GM12878 (cell line): ENCODE results near the gene CMC4. TPM values are rescaled to one million over a fixed set of nuclear protein-coding genes. Genes with fewer than 3 reads are reported as not detected.

Source experiments
- ATAC-seq: fragments of 200-7000 bp; cut with Tn5 transposase; 3 replicates; pipeline ENCODE4 v1.9.1; 2020; ENCODE audit warnings: mild to moderate bottlenecking, moderate library complexity
- BruUV-seq: library from RNA; stranded (reverse); fragments of 400-500 nt; replicated peaks from 2 replicates; lab custom pipeline; 2021; lab: Mats Ljungman, UMichigan
- CTCF ChIA-PET: fragments of 300-600 bp; sonication (Branson Sonifier 250); formaldehyde crosslinking; extraction: SDS; loops from one replicate; lab custom pipeline; 2021; ENCODE audit warnings: inconsistent platforms; lab: Yijun Ruan, JAX
- POLR2A ChIA-PET: fragments of 350-600 bp; formaldehyde crosslinking; extraction: SDS; loops from one replicate; lab custom pipeline; 2021; ENCODE audit warnings: inconsistent platforms; lab: Charles Lee
- RAD21 ChIA-PET: fragments of 300-600 bp; sonication (Branson Sonifier 250); formaldehyde crosslinking; loops from one replicate; lab custom pipeline; 2023; ENCODE audit warnings: antibody characterized with exemption; ENCODE audit not compliant: unreplicated experiment; lab: Charles Lee
- SMC1A ChIA-PET: fragments of 300-600 bp; sonication (Branson Sonifier 250); formaldehyde crosslinking; loops from one replicate; lab custom pipeline; 2023; ENCODE audit not compliant: unreplicated experiment, uncharacterized antibody; lab: Charles Lee
- DNase-seq: peaks from one replicate; pipeline ENCODE4 v3.0.0-alpha.2; 2011; ENCODE audit warnings: low read depth, low spot score
- FAIRE-seq: peaks from 3 replicates; lab custom pipeline; 2011; peaks lifted over from hg19 to GRCh38; lab: Jason Lieb, UNC
- H2AFZ ChIP-seq: 2 replicates; pipeline ENCODE4 v1.6.0; 2011; ENCODE audit warnings: low read depth, low read length, control low read depth; ENCODE audit not compliant: control insufficient read depth
- H3K27ac ChIP-seq: 2 replicates; pipeline ENCODE4 v1.5.1; 2011; ENCODE audit warnings: control low read depth; ENCODE audit not compliant: control insufficient read depth, insufficient read depth
- H3K27me3 ChIP-seq, 2 experiments: replicated peaks in 1 of 2; 2 replicates each; pipeline versions ENCODE4 v1.6.0 to v1.6.1; 2011; ENCODE audit warnings: low read length in 1 of 2; ENCODE audit not compliant: control insufficient read depth in 2 of 2, insufficient read depth in 2 of 2
- H3K36me3 ChIP-seq, 2 experiments: 2 replicates each; pipeline ENCODE4 v1.5.1; 2011; ENCODE audit warnings: low read length in 1 of 2; ENCODE audit not compliant: control insufficient read depth in 2 of 2, insufficient read depth in 2 of 2
- H3K4me1 ChIP-seq: 2 replicates; pipeline ENCODE4 v1.6.1; 2011; ENCODE audit warnings: mild to moderate bottlenecking, low read length, moderate library complexity, mixed read lengths; ENCODE audit not compliant: control insufficient read depth, insufficient read depth
- H3K4me2 ChIP-seq: 2 replicates; pipeline ENCODE4 v1.6.0; 2011; ENCODE audit warnings: control low read depth; ENCODE audit not compliant: control insufficient read depth, insufficient read depth
- H3K4me3 ChIP-seq: fragments of 200-600 bp; sonication (generic); 2 replicates; pipeline ENCODE4 v1.5.1; 2016
- H3K79me2 ChIP-seq: 2 replicates; pipeline ENCODE4 v1.6.0; 2011; ENCODE audit warnings: low read length; ENCODE audit not compliant: control insufficient read depth, insufficient read depth
- H3K9ac ChIP-seq: 2 replicates; pipeline ENCODE4 v1.8.0; 2011; ENCODE audit warnings: low read length, control low read depth, mixed read lengths; ENCODE audit not compliant: control insufficient read depth, insufficient read depth
- H3K9me3 ChIP-seq: replicated peaks from 3 replicates; pipeline ENCODE4 v1.5.1; 2011; ENCODE audit warnings: mild to moderate bottlenecking, low read length; ENCODE audit not compliant: control insufficient read depth, insufficient read depth
- H4K20me1 ChIP-seq: 2 replicates; pipeline ENCODE4 v1.6.0; 2011; ENCODE audit not compliant: control insufficient read depth, insufficient read depth
- CHD2 ChIP-seq: IDR thresholded peaks from 2 replicates; pipeline ENCODE4 v1.6.1; 2011; ENCODE audit warnings: low read depth, low read length, improper control_type of control experiment, borderline replicate concordance
- DPF2 ChIP-seq: fragments of 450-650 bp; IDR thresholded peaks from 2 replicates; pipeline ENCODE4 v1.6.1; 2017; ENCODE audit warnings: mild to moderate bottlenecking
- ELK1 ChIP-seq: IDR thresholded peaks from 2 replicates; pipeline ENCODE4 v1.6.1; 2012; ENCODE audit warnings: low read depth, low read length, improper control_type of control experiment
- HDAC2 ChIP-seq: fragments of 200-600 bp; sonication (generic); IDR thresholded peaks from 2 replicates; pipeline ENCODE4 v1.6.1; 2017
- SIX5 ChIP-seq: IDR thresholded peaks from 2 replicates; pipeline ENCODE4 v1.6.1; 2011; ENCODE audit warnings: mild to moderate bottlenecking, low read depth, low read length, moderate library complexity; ENCODE audit not compliant: severe bottlenecking
- SMAD1 ChIP-seq: fragments of 450-650 bp; IDR thresholded peaks from 2 replicates; pipeline ENCODE4 v1.6.1; 2018; ENCODE audit warnings: mild to moderate bottlenecking, low read depth; ENCODE audit not compliant: partially characterized antibody
- SMC3 ChIP-seq: IDR thresholded peaks from 2 replicates; pipeline ENCODE4 v1.6.1; 2011; ENCODE audit warnings: low read length, improper control_type of control experiment, borderline replicate concordance
- SPI1 ChIP-seq: IDR thresholded peaks from 2 replicates; pipeline ENCODE4 v1.6.1; 2011; ENCODE audit warnings: low read depth, mild to moderate bottlenecking, low read length, moderate library complexity, borderline replicate concordance; ENCODE audit not compliant: insufficient read depth
- SRF ChIP-seq, 2 experiments: IDR thresholded peaks; 2 replicates each; pipeline ENCODE4 v1.6.1; 2011; ENCODE audit warnings: low read depth in 2 of 2, low read length in 2 of 2, mild to moderate bottlenecking in 1 of 2, moderate library complexity in 1 of 2
- YBX1 ChIP-seq: fragments of 450-650 bp; IDR thresholded peaks from 2 replicates; pipeline ENCODE4 v1.6.1; 2016; ENCODE audit warnings: antibody characterized with exemption
- ZNF207 ChIP-seq: fragments of 450-650 bp; IDR thresholded peaks from 2 replicates; pipeline ENCODE4 v1.6.1; 2014; ENCODE audit warnings: antibody characterized with exemption, mild to moderate bottlenecking, borderline replicate concordance
- WGBS: methylation state at CpG from one replicate; pipeline ENCODE4 v1.1.6; 2016; ENCODE audit warnings: low lambda C conversion rate; ENCODE audit not compliant: insufficient replicate concordance, insufficient coverage; ENCODE audit errors: missing lambda C conversion rate; 5-methylcytosine and 5-hydroxymethylcytosine counted together
- in situ Hi-C: fragments of 300-500 bp; cut with MboI; formaldehyde crosslinking; loops from 9 replicates; pipeline ENCODE4 v1.14.3; 2018; ENCODE audit warnings: mixed read lengths
- intact Hi-C: fragments of 100-400 bp; cut with micrococcal nuclease; formaldehyde crosslinking; loops from one replicate; pipeline ENCODE4 v1.14.2; 2022; ENCODE audit not compliant: unreplicated experiment
- polyA plus RNA-seq, 11 experiments: library from polyadenylated mRNA; depleted of rRNA in 4 of 11; unstranded in 6 of 11; stranded (reverse) in 5 of 11; fragments of >200 nt; fragmentation: Nextera tagmentation in 4 of 11; fragmentation: Illumina TruSeq in 1 of 11; extraction: Ambion mirVana in 4 of 11; extraction: Trizol in 1 of 11; gene quantifications; 1 replicate in 1 of 11; 2 replicates in 10 of 11; pipeline versions ENCODE4 v1.2.1 to v1.2.3, GENCODE V29; 2011 to 2016; ENCODE audit warnings: inconsistent platforms in 2 of 11, missing spikeins in 2 of 11, low read depth in 1 of 11
- total RNA-seq, 4 experiments: library from RNA; depleted of rRNA in 3 of 4; stranded (reverse); fragments of >200 nt in 3 of 4; fragmentation: Illumina TruSeq in 1 of 4; extraction: Trizol in 1 of 4; gene quantifications; 2 replicates each; pipeline versions ENCODE4 v1.2.1 to v1.2.3, GENCODE V29; 2013 to 2021
- TF ChIP-seq, protein P1 (sequence below), 3 experiments: IDR thresholded peaks in 2 of 3; conservative IDR thresholded peaks in 1 of 3; 2 replicates each; pipeline ENCODE4 v1.5.1; 2011; ENCODE audit warnings: low read depth in 3 of 3, low read length in 3 of 3, mild to moderate bottlenecking in 3 of 3, control low read depth in 2 of 3, moderate library complexity in 2 of 3, inconsistent platforms in 1 of 3, mixed read lengths in 1 of 3; ENCODE audit not compliant: control insufficient read depth in 2 of 3, insufficient read depth in 1 of 3; ENCODE audit errors: extremely low read depth in 1 of 3
- TF ChIP-seq, protein P2 (sequence below): IDR thresholded peaks from 2 replicates; pipeline ENCODE4 v1.6.1; 2012; ENCODE audit warnings: improper control_type of control experiment, low read depth, low read length; ENCODE audit not compliant: insufficient replicate concordance
- TF ChIP-seq, protein P3 (sequence below): IDR thresholded peaks from 2 replicates; pipeline ENCODE4 v1.6.1; 2012; ENCODE audit warnings: low read depth, low read length, improper control_type of control experiment

Gene CMC4
- total and polyA plus RNA-seq, 10 of the 15 experiments (the other 5 are each of a cell fraction or from before 2014, with no cell fraction given): 5.8 to 36.4 (median 21.0) TPM

DNA sequence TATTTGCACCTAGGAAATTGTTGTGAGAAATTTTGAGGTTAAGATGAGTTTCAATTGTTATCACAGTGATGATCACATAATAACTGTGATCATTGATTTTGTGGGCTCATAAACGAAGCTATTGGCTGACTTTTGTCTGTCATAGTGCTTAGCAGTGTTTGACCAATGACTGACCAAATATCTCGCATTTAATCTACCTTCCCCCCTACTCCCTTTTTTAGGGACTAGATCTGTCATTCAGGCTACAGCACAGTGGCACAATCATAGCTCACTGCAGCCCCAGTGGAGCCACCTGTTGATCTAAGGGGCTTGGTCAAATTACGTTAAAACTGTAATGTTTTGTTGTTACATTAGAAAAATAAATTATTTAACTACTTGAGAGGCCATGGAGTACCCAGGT, 42.8 kb downstream of the CMC4 start:
- no peaks in the 10 kb centered on the region for H4K20me1 ChIP-seq
- CTCF ChIA-PET: interaction anchor here (0.9 to 1.9 kb wide), 5 partner anchors 18 to 46 kb away, joined by 3 to 4 read pairs (median 4); no protein-coding TSS in a partner anchor
- BruUV-seq: no TSS peak
- FAIRE-seq (no peak), ATAC-seq (peak; percentile 39), DNase-seq (no peak)
- H3K36me3 ChIP-seq: no peaks in the 10 kb centered on the region
- intact Hi-C loops: loop anchor here (5.0 kb wide), 1 partner anchor 44 kb away; the partner anchor contains the start of genes BRCC3, CMC4 and MTCP1
- no peaks in the 10 kb centered on the region for H3K4me1 ChIP-seq
- no peaks in the 10 kb centered on the region for H3K27me3 ChIP-seq
- H3K9me3 ChIP-seq: no peaks in the 10 kb centered on the region
- POLR2A ChIA-PET: interaction anchor here (1.0 to 2.9 kb wide), 3 partner anchors 38 to 42 kb away, joined by 3 to 32 read pairs (median 6); partner anchors contain the start of genes CMC4 and MTCP1
- peak overlapping the region; percentile 90 for H3K9ac ChIP-seq
- peaks cover 27% of the 10 kb centered on the region for H3K79me2 ChIP-seq
- RAD21 ChIA-PET: interaction anchor here (1.0 kb wide), 2 partner anchors 36 to 42 kb away, joined by 3 to 4 read pairs; no protein-coding TSS in a partner anchor
- peak overlapping the region; percentile 70 for H3K4me3 ChIP-seq
- H3K27ac ChIP-seq: peak overlapping the region; percentile 94
- 11% methylated on average over 3 of the region's 3 CpGs for WGBS
- H3K4me2 ChIP-seq: peak overlapping the region; percentile 11
- H2AFZ ChIP-seq: no peak overlapping the region
- in situ Hi-C loops: loop anchor here (5.0 kb wide), 1 partner anchor 36 kb away; no protein-coding TSS in a partner anchor
- SMC1A ChIA-PET: interaction anchor here (1.0 to 3.3 kb wide), 5 partner anchors 10 to 42 kb away, joined by 3 to 21 read pairs (median 6); no protein-coding TSS in a partner anchor
- TF ChIP-seq CHD2 (no peak), HDAC2 (no peak), SMAD1 (no peak), ELK1 (no peak), DPF2 (no peak), ZNF207 (no peak), SRF (IDR thresholded peaks at IDR 0.05; ENCODE audit: low read depth in 2 of 2, low read length in 2 of 2) (no peak), YBX1 (no peak), SMC3 (peak; percentile 15; the same call in 1 of the 2 replicates), SPI1 (no peak), SIX5 (no peak)
- TF ChIP-seq, protein P1, sequence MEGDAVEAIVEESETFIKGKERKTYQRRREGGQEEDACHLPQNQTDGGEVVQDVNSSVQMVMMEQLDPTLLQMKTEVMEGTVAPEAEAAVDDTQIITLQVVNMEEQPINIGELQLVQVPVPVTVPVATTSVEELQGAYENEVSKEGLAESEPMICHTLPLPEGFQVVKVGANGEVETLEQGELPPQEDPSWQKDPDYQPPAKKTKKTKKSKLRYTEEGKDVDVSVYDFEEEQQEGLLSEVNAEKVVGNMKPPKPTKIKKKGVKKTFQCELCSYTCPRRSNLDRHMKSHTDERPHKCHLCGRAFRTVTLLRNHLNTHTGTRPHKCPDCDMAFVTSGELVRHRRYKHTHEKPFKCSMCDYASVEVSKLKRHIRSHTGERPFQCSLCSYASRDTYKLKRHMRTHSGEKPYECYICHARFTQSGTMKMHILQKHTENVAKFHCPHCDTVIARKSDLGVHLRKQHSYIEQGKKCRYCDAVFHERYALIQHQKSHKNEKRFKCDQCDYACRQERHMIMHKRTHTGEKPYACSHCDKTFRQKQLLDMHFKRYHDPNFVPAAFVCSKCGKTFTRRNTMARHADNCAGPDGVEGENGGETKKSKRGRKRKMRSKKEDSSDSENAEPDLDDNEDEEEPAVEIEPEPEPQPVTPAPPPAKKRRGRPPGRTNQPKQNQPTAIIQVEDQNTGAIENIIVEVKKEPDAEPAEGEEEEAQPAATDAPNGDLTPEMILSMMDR (IDR thresholded peaks at IDR 0.05 in 2 of 3, conservative IDR thresholded peaks at IDR 0.05 in 1 of 3; ENCODE audit: control insufficient read depth in 2 of 3, extremely low read depth in 1 of 3, insufficient read depth in 1 of 3, low read depth in 3 of 3, low read length in 3 of 3): peak in 1 of 3 experiments; percentile 14; a peak in 1 of 6 replicates
- TF ChIP-seq, protein P2, sequence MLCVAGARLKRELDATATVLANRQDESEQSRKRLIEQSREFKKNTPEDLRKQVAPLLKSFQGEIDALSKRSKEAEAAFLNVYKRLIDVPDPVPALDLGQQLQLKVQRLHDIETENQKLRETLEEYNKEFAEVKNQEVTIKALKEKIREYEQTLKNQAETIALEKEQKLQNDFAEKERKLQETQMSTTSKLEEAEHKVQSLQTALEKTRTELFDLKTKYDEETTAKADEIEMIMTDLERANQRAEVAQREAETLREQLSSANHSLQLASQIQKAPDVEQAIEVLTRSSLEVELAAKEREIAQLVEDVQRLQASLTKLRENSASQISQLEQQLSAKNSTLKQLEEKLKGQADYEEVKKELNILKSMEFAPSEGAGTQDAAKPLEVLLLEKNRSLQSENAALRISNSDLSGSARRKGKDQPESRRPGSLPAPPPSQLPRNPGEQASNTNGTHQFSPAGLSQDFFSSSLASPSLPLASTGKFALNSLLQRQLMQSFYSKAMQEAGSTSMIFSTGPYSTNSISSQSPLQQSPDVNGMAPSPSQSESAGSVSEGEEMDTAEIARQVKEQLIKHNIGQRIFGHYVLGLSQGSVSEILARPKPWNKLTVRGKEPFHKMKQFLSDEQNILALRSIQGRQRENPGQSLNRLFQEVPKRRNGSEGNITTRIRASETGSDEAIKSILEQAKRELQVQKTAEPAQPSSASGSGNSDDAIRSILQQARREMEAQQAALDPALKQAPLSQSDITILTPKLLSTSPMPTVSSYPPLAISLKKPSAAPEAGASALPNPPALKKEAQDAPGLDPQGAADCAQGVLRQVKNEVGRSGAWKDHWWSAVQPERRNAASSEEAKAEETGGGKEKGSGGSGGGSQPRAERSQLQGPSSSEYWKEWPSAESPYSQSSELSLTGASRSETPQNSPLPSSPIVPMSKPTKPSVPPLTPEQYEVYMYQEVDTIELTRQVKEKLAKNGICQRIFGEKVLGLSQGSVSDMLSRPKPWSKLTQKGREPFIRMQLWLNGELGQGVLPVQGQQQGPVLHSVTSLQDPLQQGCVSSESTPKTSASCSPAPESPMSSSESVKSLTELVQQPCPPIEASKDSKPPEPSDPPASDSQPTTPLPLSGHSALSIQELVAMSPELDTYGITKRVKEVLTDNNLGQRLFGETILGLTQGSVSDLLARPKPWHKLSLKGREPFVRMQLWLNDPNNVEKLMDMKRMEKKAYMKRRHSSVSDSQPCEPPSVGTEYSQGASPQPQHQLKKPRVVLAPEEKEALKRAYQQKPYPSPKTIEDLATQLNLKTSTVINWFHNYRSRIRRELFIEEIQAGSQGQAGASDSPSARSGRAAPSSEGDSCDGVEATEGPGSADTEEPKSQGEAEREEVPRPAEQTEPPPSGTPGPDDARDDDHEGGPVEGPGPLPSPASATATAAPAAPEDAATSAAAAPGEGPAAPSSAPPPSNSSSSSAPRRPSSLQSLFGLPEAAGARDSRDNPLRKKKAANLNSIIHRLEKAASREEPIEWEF: no peak
- TF ChIP-seq, protein P3, sequence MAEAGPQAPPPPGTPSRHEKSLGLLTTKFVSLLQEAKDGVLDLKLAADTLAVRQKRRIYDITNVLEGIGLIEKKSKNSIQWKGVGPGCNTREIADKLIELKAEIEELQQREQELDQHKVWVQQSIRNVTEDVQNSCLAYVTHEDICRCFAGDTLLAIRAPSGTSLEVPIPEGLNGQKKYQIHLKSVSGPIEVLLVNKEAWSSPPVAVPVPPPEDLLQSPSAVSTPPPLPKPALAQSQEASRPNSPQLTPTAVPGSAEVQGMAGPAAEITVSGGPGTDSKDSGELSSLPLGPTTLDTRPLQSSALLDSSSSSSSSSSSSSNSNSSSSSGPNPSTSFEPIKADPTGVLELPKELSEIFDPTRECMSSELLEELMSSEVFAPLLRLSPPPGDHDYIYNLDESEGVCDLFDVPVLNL: no peak
